B cell (primary cell): ENCODE measurements around the gene RPH3AL. TPM values are rescaled to one million over a fixed set of nuclear protein-coding genes. Genes with fewer than 3 reads are reported as not detected.

Source experiments
- ATAC-seq: fragments of 200-7000 bp; cut with Tn5 transposase; one replicate; pipeline ENCODE4 v1.10.0; 2021; ENCODE audit warnings: low read depth, mild to moderate bottlenecking, moderate number of reproducible peaks, moderate library complexity
- CTCF ChIA-PET: fragments of 350-600 bp; sonication (Branson Sonifier 250); formaldehyde crosslinking; loops from one replicate; lab custom pipeline; 2021; ENCODE audit warnings: antibody characterized with exemption, inconsistent platforms; lab: Charles Lee
- POLR2A ChIA-PET: fragments of 350-600 bp; sonication (Branson Sonifier 250); formaldehyde crosslinking; loops from one replicate; lab custom pipeline; 2021; ENCODE audit warnings: antibody characterized with exemption; lab: Charles Lee
- DNase-seq: peaks from one replicate; pipeline ENCODE4 v3.0.0; 2013
- H2AFZ ChIP-seq: 2 replicates; pipeline ENCODE4 v1.6.1; 2012; ENCODE audit warnings: mild to moderate bottlenecking, low read depth, low read length; ENCODE audit not compliant: insufficient read depth, poor library complexity, severe bottlenecking
- H3K27ac ChIP-seq, 2 donors: 1 replicate in 1 of 2; 2 replicates in 1 of 2; pipeline ENCODE4 v1.5.1; 2012 to 2013; ENCODE audit warnings: low read length in 2 of 2, mild to moderate bottlenecking in 2 of 2, moderate library complexity in 1 of 2
- H3K27me3 ChIP-seq, 4 experiments: fragments of 200-600 bp in 1 of 4; sonication (generic) in 1 of 4; replicated peaks in 1 of 4; 1 replicate in 2 of 4; 2 replicates in 2 of 4; pipeline versions ENCODE4 v1.6.1 to v1.7.0; 2013 to 2016; ENCODE audit warnings: low read length in 3 of 4, mild to moderate bottlenecking in 2 of 4, mixed read lengths in 1 of 4, moderate library complexity in 1 of 4; ENCODE audit not compliant: insufficient read depth in 4 of 4, control insufficient read depth in 3 of 4; ENCODE audit errors: control extremely low read depth in 1 of 4
- H3K36me3 ChIP-seq, 2 experiments: replicated peaks in 1 of 2; 1 replicate in 1 of 2; 2 replicates in 1 of 2; pipeline versions ENCODE4 v1.6.1 to v1.7.1; 2013; ENCODE audit warnings: low read length in 1 of 2; ENCODE audit not compliant: insufficient read depth in 2 of 2, control insufficient read depth in 1 of 2; ENCODE audit errors: control extremely low read depth in 1 of 2, extremely low read depth in 1 of 2
- H3K4me1 ChIP-seq, 2 donors: fragments of 200-600 bp in 1 of 2; sonication (generic) in 1 of 2; 1 replicate in 1 of 2; 2 replicates in 1 of 2; pipeline versions ENCODE4 v1.5.1 to v1.6.1; 2013 to 2017; ENCODE audit warnings: low read length in 2 of 2; ENCODE audit not compliant: control insufficient read depth in 2 of 2, insufficient read depth in 2 of 2
- H3K4me2 ChIP-seq: replicated peaks from 2 replicates; pipeline ENCODE3; 2012; ENCODE audit warnings: mild to moderate bottlenecking, low read depth, low read length; ENCODE audit not compliant: poor library complexity, severe bottlenecking
- H3K4me3 ChIP-seq, 5 experiments: fragments of 200-600 bp in 1 of 5; sonication (generic) in 1 of 5; 1 replicate in 3 of 5; 2 replicates in 2 of 5; pipeline versions ENCODE4 v1.5.1 to v1.7.0; 2011 to 2016; ENCODE audit warnings: low read length in 4 of 5, mild to moderate bottlenecking in 4 of 5, low read depth in 2 of 5, control low read depth in 1 of 5, moderate library complexity in 1 of 5; ENCODE audit not compliant: insufficient read depth in 1 of 5; ENCODE audit errors: control extremely low read depth in 1 of 5, extremely low read depth in 1 of 5
- H3K79me2 ChIP-seq: fragments of 200-600 bp; sonication (generic); one replicate; pipeline ENCODE4 v1.6.0; 2016; ENCODE audit warnings: low read length; ENCODE audit not compliant: control insufficient read depth, insufficient read depth
- H3K9ac ChIP-seq: fragments of 200-600 bp; sonication (generic); 2 replicates; pipeline ENCODE4 v1.6.1; 2017; ENCODE audit warnings: mild to moderate bottlenecking, low read length, moderate library complexity
- H3K9me3 ChIP-seq, 3 donors: one replicate each; pipeline versions ENCODE4 v1.6.1 to v1.7.1; 2013; ENCODE audit warnings: low read length in 2 of 3; ENCODE audit not compliant: control insufficient read depth in 2 of 3, insufficient read depth in 1 of 3; ENCODE audit errors: control extremely low read depth in 1 of 3
- H4K20me1 ChIP-seq: 2 replicates; pipeline ENCODE4 v1.6.0; 2012; ENCODE audit warnings: mild to moderate bottlenecking, low read length; ENCODE audit not compliant: insufficient read depth, control insufficient read depth, poor library complexity, severe bottlenecking
- H3K27ac Mint-ChIP-seq: one replicate; pipeline ENCODE4 v1.8.0; 2021; ENCODE audit warnings: mixed read lengths
- H3K27me3 Mint-ChIP-seq: one replicate; pipeline ENCODE4 v1.8.0; 2021; ENCODE audit warnings: mixed read lengths
- H3K4me1 Mint-ChIP-seq: one replicate; pipeline ENCODE4 v1.8.0; 2021; ENCODE audit warnings: mixed read lengths
- H3K4me3 Mint-ChIP-seq: one replicate; pipeline ENCODE4 v1.8.0; 2021; ENCODE audit warnings: mixed read lengths
- H3K9me3 Mint-ChIP-seq: one replicate; pipeline ENCODE4 v1.8.0; 2022; ENCODE audit warnings: mixed read lengths; ENCODE audit not compliant: insufficient read depth
- CTCF ChIP-seq: fragments of 200-600 bp; IDR thresholded peaks from one replicate; pipeline ENCODE4 v1.8.0; 2022; ENCODE audit warnings: antibody characterized with exemption, mild to moderate bottlenecking
- EZH2 ChIP-seq: IDR thresholded peaks from 2 replicates; pipeline ENCODE4 v1.6.1; 2012; ENCODE audit warnings: borderline replicate concordance, low read depth, mild to moderate bottlenecking, moderate library complexity, low read length; ENCODE audit not compliant: insufficient read depth, poor library complexity, severe bottlenecking
- WGBS: methylation state at CpG from one replicate; pipeline ENCODE4 v1.1.5; 2013; ENCODE audit warnings: missing lambda C conversion rate; ENCODE audit not compliant: insufficient coverage; 5-methylcytosine and 5-hydroxymethylcytosine counted together
- intact Hi-C: fragments of 100-400 bp; cut with micrococcal nuclease; formaldehyde crosslinking; loops from one replicate; pipeline ENCODE4 v1.10.0; 2022
- polyA plus RNA-seq: library from polyadenylated mRNA; depleted of rRNA; stranded (reverse); fragments of >200 nt; gene quantifications from 2 replicates; pipeline ENCODE4 v1.2.3, GENCODE V29; 2012
- total RNA-seq, 2 donors: library from RNA; stranded (reverse); fragments of 120-200 nt in 1 of 2; gene quantifications; 1 replicate in 1 of 2; 2 replicates in 1 of 2; pipeline versions ENCODE4 v1.2.3 to v1.2.4, GENCODE V29; 2013 to 2022

RPH3AL gene
- total and polyA plus RNA-seq, 2 donors (not counting 1 experiment from before 2014, with no cell fraction given): 10.8 to 13.3 TPM

GRCh38 chr17:278676-279059 lies 73.9 kb downstream of the RPH3AL start:
- Mint-ChIP-seq H3K9me3 (no peaks in the 10 kb centered on the region), H3K4me1 (no peaks in the 10 kb centered on the region), H3K27me3 (no peaks in the 10 kb centered on the region), H3K4me3 (no peak overlapping the region), H3K27ac (no peak overlapping the region)
- TF ChIP-seq CTCF (no peak), EZH2 (no peak)
- no peak overlapping the region for H2AFZ ChIP-seq
- no peaks in the 10 kb centered on the region for H4K20me1 ChIP-seq
- ATAC-seq: no peak
- no peaks in the 10 kb centered on the region for H3K9me3 ChIP-seq
- intact Hi-C loops: no loop called here
- 88% methylated on average over 4 of the region's 5 CpGs for WGBS
- no peaks in the 10 kb centered on the region for H3K36me3 ChIP-seq
- H3K27me3 ChIP-seq: no peaks in the 10 kb centered on the region
- H3K4me3 ChIP-seq: no peak overlapping the region
- H3K79me2 ChIP-seq: no peaks in the 10 kb centered on the region
- no peaks in the 10 kb centered on the region for H3K4me1 ChIP-seq
- H3K27ac ChIP-seq: no peak overlapping the region
- ChIA-PET CTCF (no interaction called here), POLR2A (no interaction called here)
- H3K4me2 ChIP-seq: no peak overlapping the region
- no peak for DNase-seq
- H3K9ac ChIP-seq: no peak overlapping the region

- no peak overlapping the region for H3K4me3 Mint-ChIP-seq
- no peaks in the 10 kb centered on the region for H3K27me3 ChIP-seq
- H3K9me3 ChIP-seq: no peaks in the 10 kb centered on the region
- H3K27me3 Mint-ChIP-seq: no peaks in the 10 kb centered on the region
- WGBS: 85% methylated on average over 9 of the region's 12 CpGs
- H3K4me2 ChIP-seq: no peak overlapping the region
- no peak overlapping the region for H2AFZ ChIP-seq
- H3K79me2 ChIP-seq: no peaks in the 10 kb centered on the region
- H3K9ac ChIP-seq: no peak overlapping the region
- H4K20me1 ChIP-seq: no peaks in the 10 kb centered on the region
- CTCF ChIA-PET: no interaction called here
- no peaks in the 10 kb centered on the region for H3K36me3 ChIP-seq
- H3K4me1 ChIP-seq: no peaks in the 10 kb centered on the region
- no peaks in the 10 kb centered on the region for H3K4me1 Mint-ChIP-seq
- no peak overlapping the region for H3K27ac Mint-ChIP-seq
- no peak overlapping the region for H3K4me3 ChIP-seq
- POLR2A ChIA-PET: no interaction called here
- DNase-seq: no peak
- ATAC-seq: no peak
- intact Hi-C loops: no loop called here
- H3K9me3 Mint-ChIP-seq: no peaks in the 10 kb centered on the region
- H3K27ac ChIP-seq: no peak overlapping the region
- no peak for TF ChIP-seq CTCF
- TF ChIP-seq EZH2: no peak
Observed at GRCh38 chr17:278055-278675, 74.4 kb downstream of the RPH3AL start.
